Suprapubic skin (tissue), 3 donors: ENCODE data around the gene MCCC2.
A peak's percentile ranks its signal among the peaks of the same experiment; 100 is the strongest.

Experiments used
- CTCF ChIP-seq, 2 donors: fragments of 200-600 bp in 1 of 2; fragments of 450-650 bp in 1 of 2; sonication (generic) in 1 of 2; IDR thresholded peaks; one replicate each; pipeline ENCODE4 v1.5.1; 2016 to 2019; ENCODE audit warnings: antibody characterized with exemption in 2 of 2, mild to moderate bottlenecking in 1 of 2, moderate library complexity in 1 of 2
- EP300 ChIP-seq: sonication (generic); formaldehyde crosslinking; IDR thresholded peaks from one replicate; pipeline ENCODE4 v1.6.1; 2017; ENCODE audit warnings: antibody characterized with exemption
- POLR2A ChIP-seq, 2 donors: fragments of 450-650 bp; IDR thresholded peaks; one replicate each; pipeline ENCODE4 v1.6.1; 2017; ENCODE audit warnings: antibody characterized with exemption in 2 of 2, mild to moderate bottlenecking in 2 of 2, moderate library complexity in 2 of 2

DNA sequence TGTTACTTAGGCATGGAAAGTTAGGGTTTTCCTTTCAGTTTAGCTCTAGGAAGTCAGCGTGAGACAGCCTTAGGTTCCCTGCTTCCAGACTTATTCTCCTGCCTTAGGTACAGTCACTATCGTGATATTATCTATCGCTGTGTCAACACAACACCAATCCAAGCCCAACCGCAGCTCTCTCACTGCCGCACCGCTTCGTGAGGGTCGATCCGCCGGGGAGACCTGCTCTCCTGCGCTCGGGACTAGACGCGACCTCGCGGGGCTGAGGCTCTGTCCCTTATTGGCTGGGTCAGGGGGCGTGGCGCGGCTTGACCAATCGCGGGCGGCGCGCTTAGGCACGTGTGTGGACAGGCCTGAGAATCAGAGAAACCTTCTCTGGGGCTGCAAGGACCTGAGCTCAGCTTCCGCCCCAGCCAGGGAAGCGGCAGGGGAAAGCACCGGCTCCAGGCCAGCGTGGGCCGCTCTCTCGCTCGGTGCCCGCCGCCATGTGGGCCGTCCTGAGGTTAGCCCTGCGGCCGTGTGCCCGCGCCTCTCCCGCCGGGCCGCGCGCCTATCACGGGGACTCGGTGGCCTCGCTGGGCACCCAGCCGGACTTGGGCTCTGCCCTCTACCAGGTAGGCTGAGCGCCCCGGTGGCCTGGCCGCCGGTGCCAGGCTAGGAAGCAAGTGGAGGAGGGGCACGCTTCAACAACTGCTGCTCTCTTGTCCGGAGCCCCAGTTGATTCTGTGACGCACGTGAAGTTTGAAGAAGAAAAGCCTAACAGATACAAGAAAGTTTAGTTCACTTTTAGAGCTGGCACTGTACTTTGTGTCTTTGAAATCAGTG, at the start of gene MCCC2:
- peak in 1 of 2 donors; percentile 47 for TF ChIP-seq POLR2A (IDR thresholded peaks at IDR 0.05)
- TF ChIP-seq CTCF (IDR thresholded peaks at IDR 0.05) = no peak
- no peak for TF ChIP-seq EP300
